Ovary (tissue), 3 donors: Measurements from ENCODE around the gene BCLAF3.

ENCODE experiments used
- CTCF ChIP-seq, 3 donors: fragments of 450-650 bp in 2 of 3; fragments of 200-600 bp in 1 of 3; IDR thresholded peaks; one replicate each; pipeline versions ENCODE4 v1.5.1 to v1.8.0; 2016 to 2022; ENCODE audit warnings: antibody characterized with exemption in 3 of 3, mild to moderate bottlenecking in 1 of 3
- EP300 ChIP-seq: sonication (generic); formaldehyde crosslinking; IDR thresholded peaks from one replicate; pipeline ENCODE4 v1.6.1; 2017; ENCODE audit warnings: antibody characterized with exemption
- donor health status: DM: no; HTN: no; CAD: no.

GRCh38 chrX:19968276-19968675 is 22.6 kb downstream of the BCLAF3 start:
- TF ChIP-seq EP300 (no peak), CTCF (IDR thresholded peaks at IDR 0.05) (no peak)
